UCSD-AML1 (cell line): ENCODE results near the gene TBC1D21.

Source experiments
- DNase-seq: peaks from one replicate; lab custom pipeline; 2025; ENCODE audit not compliant: unreplicated experiment; lab: John Stamatoyannopoulos, UW

TBC1D21 gene

GRCh38 chr15:73873456-73873855, at the start of gene TBC1D21:
Gene TBC1D21 (plus strand): TSS chr15:73873564. CDS start chr15:73873710, 146 bp downstream.
- DNase-seq: no peak

GRCh38 chr15:73826711-73827251, 46.6 kb upstream of the TBC1D21 start:
- no peak for DNase-seq

- DNase-seq: no peak
Observed at GRCh38 chr15:73829523-73829922, 43.8 kb upstream of the TBC1D21 start.

GRCh38 chr15:73832657-73833056, 40.7 kb upstream of the TBC1D21 start:
- no peak for DNase-seq

DNA sequence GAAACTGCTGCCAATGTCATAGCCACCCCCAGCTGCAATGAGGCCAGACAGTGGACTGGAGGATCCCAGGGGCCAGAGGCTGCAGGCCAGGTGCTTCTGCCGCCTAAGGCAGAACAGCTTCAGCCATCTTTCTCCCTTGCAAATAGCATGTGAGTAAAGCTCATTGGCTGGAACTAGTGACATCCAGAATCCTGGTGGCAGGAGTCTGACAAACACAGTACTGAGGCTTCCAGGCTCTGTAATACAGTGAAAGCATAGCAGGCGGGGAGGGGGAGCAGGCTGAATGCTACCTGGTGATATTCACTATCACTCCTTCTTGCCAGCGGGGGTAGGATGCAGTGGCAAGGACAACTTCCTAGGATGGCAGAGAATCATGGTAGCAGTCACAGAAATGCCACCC, 36.5 kb upstream of the TBC1D21 start:
- no peak for DNase-seq

DNA sequence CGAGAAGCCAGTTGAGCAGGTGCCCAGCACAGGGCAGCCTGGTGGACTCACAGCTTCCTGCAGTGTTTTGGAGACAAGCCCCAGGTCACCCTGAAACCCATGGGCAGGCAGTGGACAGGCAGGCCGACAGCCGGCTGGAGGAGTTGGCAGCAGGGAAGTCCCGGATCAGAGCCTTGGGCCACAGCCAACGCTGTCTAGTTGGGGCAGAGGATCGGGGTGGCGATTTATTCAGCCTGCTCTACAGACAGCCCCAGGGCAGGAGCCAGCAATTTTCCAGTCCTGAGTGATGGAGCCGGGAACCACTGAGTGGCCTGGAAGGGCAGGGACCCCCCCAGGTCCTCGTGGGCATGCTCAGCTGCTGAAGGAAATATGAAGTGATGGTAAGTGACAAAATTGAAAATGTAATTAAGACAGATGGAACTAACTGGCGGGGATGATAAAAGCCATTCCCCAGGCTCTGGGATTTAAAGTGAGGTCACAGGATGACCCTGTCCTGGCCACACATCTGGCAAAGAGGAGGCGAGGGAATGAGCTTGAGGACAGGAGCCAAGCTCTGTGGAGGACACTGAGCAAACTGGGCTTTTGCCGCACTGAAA, 34.4 kb upstream of the TBC1D21 start:
- DNase-seq: no peak

GRCh38 chr15:73839699-73840377, 33.5 kb upstream of the TBC1D21 start:
- DNase-seq: no peak

DNA sequence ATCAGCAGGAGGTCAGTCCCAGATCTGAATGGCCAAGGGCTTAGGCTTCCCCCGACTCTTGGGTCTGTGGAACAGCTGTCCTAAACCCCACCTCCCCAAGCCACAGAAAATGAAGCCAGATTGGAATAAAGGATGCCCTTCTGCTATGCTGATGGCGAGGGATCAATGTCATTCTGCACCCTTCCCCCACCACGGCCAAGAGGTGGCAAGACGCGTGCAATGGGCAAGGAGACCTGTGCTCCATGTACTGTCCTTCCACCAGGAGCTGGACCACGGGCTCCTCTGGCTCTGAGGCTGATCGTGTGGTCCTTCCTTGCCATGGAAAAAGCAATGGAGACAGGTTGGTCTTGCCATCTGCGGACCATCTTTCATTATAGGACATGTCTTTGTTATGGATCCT, 32.6 kb upstream of the TBC1D21 start:
- no peak for DNase-seq

- no peak for DNase-seq
Observed at GRCh38 chr15:73841756-73842725, 31.3 kb upstream of the TBC1D21 start.

GRCh38 chr15:73843787-73844186, 29.6 kb upstream of the TBC1D21 start:
- no peak for DNase-seq

GRCh38 chr15:73844356-73844755, 29.0 kb upstream of the TBC1D21 start:
- DNase-seq: no peak

- DNase-seq: no peak
Observed at GRCh38 chr15:73845507-73845906, 27.9 kb upstream of the TBC1D21 start.

DNA sequence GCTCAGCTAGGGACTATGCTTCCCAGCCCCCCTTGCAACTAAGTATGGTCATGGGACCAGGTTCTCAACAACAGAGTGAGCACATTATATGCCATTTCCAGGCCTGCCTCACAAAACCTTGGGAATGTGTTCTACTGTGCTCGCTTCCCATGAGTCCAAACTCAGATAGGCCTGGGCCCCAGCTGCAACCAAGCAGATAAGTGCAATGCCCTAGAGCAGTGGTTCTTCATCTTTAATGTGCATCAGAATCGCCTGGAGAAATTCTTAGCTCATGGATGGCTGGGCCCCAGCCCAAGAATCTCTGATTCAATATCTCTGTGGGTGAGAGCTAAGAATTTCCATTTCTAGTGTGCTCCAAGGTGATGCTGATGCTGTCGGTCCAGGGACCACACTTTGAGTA, 27.5 kb upstream of the TBC1D21 start:
- DNase-seq: no peak

GRCh38 chr15:73849641-73850040, 23.7 kb upstream of the TBC1D21 start:
- no peak for DNase-seq

DNA sequence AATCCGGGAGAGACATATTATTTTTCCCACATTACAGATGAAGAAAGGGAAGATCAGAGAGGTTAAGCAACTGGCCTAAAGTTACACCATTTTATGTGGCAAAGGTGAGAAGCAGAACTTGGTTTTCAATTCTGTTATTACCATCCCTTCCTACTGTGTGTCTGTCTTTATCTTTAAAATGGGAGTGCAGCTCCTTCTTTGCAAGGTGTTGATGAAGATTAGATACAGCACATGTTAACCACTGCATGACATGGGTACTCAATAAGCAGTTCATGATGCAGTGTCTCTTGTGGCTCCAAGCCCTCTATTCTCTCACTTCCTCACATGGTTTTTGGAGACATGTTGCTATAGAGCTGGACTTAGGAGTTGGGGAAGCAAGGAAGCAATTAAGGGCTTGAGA, 23.1 kb upstream of the TBC1D21 start:
- DNase-seq: no peak

- DNase-seq: peak; percentile 43
Observed at GRCh38 chr15:73851689-73852088, 21.7 kb upstream of the TBC1D21 start.

DNA sequence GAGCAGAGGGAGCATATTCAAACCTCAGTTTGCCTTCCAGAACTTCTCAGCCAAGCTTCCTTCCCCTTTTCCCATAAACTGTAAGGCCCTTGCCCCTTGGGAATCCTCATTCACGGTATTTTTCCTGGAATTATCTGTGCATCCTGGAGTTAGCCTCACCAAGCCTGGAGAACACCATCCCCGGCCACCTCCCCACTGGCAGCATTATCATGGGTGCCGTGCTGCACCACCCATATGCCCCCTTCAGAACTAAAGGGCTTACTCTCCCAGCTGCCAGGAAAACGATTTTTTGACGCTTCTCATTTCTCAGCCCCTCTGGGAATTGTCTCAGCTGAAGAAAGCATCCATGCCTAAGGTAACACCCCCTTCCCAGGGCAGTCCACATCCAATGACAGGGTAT, 20.9 kb upstream of the TBC1D21 start:
- no peak for DNase-seq

- DNase-seq: no peak
Observed at GRCh38 chr15:73854265-73854664, 19.1 kb upstream of the TBC1D21 start.

- DNase-seq: no peak
Observed at GRCh38 chr15:73856458-73857192, 16.7 kb upstream of the TBC1D21 start.

DNA sequence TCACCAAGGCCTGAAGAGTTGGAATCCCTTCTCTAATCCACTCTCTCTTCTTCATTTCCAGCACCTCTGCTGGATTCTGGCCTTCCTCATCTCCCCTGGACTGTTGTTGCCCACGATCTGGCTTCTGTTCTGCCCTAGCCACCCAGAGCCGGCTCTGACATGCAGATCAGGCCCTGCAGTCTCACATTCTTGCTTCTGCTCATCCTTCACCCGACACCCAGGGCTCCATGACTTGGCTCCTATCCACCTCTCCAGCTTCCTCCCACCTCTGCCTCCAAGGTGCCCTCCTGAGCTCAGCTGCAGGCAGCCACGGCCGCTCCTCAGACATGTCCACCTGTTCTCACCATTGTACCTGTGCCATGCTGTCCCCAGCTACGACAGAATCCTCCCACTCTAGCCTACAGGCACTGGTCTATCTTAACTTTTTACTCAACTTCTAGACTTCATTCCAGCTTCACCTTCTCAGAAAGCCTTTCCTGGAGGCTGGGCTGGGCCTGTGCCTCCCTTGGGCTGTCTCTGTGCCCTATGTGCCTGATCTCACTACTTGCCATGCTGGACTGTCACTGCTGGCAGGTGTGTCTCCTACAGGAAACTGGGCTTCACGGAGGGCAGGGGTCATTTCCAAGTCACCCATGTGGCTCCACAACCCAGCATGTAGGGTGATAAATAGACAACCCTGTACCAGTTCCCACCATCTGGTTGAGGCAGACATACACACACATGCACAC, 16.0 kb upstream of the TBC1D21 start:
- DNase-seq: no peak
